AML-193 (cell line): ENCODE data around the gene NEK4.

Experiments
- DNase-seq, 2 experiments: peaks; one replicate each; lab custom pipeline; 2025; lab: John Stamatoyannopoulos, UW

Gene NEK4

GRCh38 chr3:52770496-52771333, at the start of gene NEK4:
TSS of gene NEK4 (minus strand) at chr3:52770940. CDS start at chr3:52770746, 194 bp downstream.
- DNase-seq = peak; percentile 91 to 92

GRCh38 chr3:52819936-52820335, 49.2 kb upstream of the NEK4 start:
- no peak for DNase-seq

GRCh38 chr3:52817860-52818259, 47.1 kb upstream of the NEK4 start:
- DNase-seq = no peak

GRCh38 chr3:52817221-52817620, 46.5 kb upstream of the NEK4 start:
- no peak for DNase-seq

- no peak for DNase-seq
Measured at GRCh38 chr3:52816654-52817053, 45.9 kb upstream of the NEK4 start.

- DNase-seq = no peak
Measured at GRCh38 chr3:52816199-52816598, 45.5 kb upstream of the NEK4 start.

- no peak for DNase-seq
Measured at GRCh38 chr3:52813810-52814209, 43.1 kb upstream of the NEK4 start.

GRCh38 chr3:52811452-52812011, 40.8 kb upstream of the NEK4 start:
- no peak for DNase-seq

- DNase-seq = no peak
Measured at GRCh38 chr3:52810923-52811322, 40.2 kb upstream of the NEK4 start.

GRCh38 chr3:52809662-52810377, 39.1 kb upstream of the NEK4 start:
- DNase-seq = no peak

GRCh38 chr3:52809149-52809548, 38.4 kb upstream of the NEK4 start:
- DNase-seq = no peak

GRCh38 chr3:52805270-52806039, 34.7 kb upstream of the NEK4 start:
- no peak for DNase-seq

GRCh38 chr3:52801839-52802238, 31.1 kb upstream of the NEK4 start:
- DNase-seq = no peak

GRCh38 chr3:52800079-52800478, 29.3 kb upstream of the NEK4 start:
- no peak for DNase-seq

GRCh38 chr3:52798978-52799476, 28.3 kb upstream of the NEK4 start:
- DNase-seq = peak; percentile 13 to 54

- DNase-seq = no peak
Measured at GRCh38 chr3:52798376-52798977, 27.7 kb upstream of the NEK4 start.

GRCh38 chr3:52796411-52796810, 25.7 kb upstream of the NEK4 start:
- no peak for DNase-seq

GRCh38 chr3:52795298-52795900, 24.7 kb upstream of the NEK4 start:
- DNase-seq = no peak

- no peak for DNase-seq
Measured at GRCh38 chr3:52794612-52795099, 23.9 kb upstream of the NEK4 start, which contains the start of gene ITIH3. TSS of gene ITIH3 (plus strand) at chr3:52794796. CDS start at chr3:52794804, 8 bp downstream.

GRCh38 chr3:52793702-52794611, 23.2 kb upstream of the NEK4 start:
- DNase-seq = no peak
